Vagina (tissue), 2 donors: Measurements from ENCODE around the gene RGS10. TPM values are rescaled to one million over a fixed set of nuclear protein-coding genes. Genes with fewer than 3 reads are reported as not detected.
A peak's percentile ranks its signal among the peaks of the same experiment; 100 is the strongest.

ENCODE experiments used
- DNase-seq, 2 donors: peaks; one replicate each; pipeline ENCODE4 v3.0.0-alpha.2; 2017; ENCODE audit errors: extremely low spot score in 2 of 2
- H3K27ac ChIP-seq: fragments of 200-600 bp; sonication (generic); one replicate; pipeline ENCODE4 v1.5.1; 2019
- H3K27me3 ChIP-seq: fragments of 200-600 bp; sonication (generic); one replicate; pipeline ENCODE4 v1.5.1; 2019
- H3K36me3 ChIP-seq, 2 donors: fragments of 200-600 bp; sonication (generic); one replicate each; pipeline ENCODE4 v1.5.1; 2017 to 2019
- H3K4me1 ChIP-seq: fragments of 200-600 bp; sonication (generic); one replicate; pipeline ENCODE4 v1.5.1; 2019
- H3K4me3 ChIP-seq, 2 donors: fragments of 200-600 bp; sonication (generic); 1 replicate in 1 of 2; 2 replicates in 1 of 2; pipeline ENCODE4 v1.5.1; 2016 to 2019
- H3K9me3 ChIP-seq: fragments of 200-600 bp; sonication (generic); one replicate; pipeline ENCODE4 v1.5.1; 2019
- CTCF ChIP-seq, 3 experiments: fragments of 450-650 bp in 2 of 3; fragments of 200-600 bp in 1 of 3; sonication (generic) in 1 of 3; IDR thresholded peaks; one replicate each; pipeline ENCODE4 v1.5.1; 2017 to 2019; ENCODE audit warnings: antibody characterized with exemption in 3 of 3, mild to moderate bottlenecking in 2 of 3, moderate library complexity in 2 of 3
- POLR2A ChIP-seq, 2 donors: fragments of 450-650 bp; IDR thresholded peaks; one replicate each; pipeline ENCODE4 v1.6.1; 2017; ENCODE audit warnings: antibody characterized with exemption in 2 of 2, mild to moderate bottlenecking in 2 of 2, moderate library complexity in 2 of 2
- POLR2AphosphoS5 ChIP-seq, 2 donors: sonication (generic); formaldehyde crosslinking; IDR thresholded peaks; one replicate each; pipeline ENCODE4 v1.9.0; 2017; ENCODE audit warnings: antibody characterized with exemption in 2 of 2, mild to moderate bottlenecking in 2 of 2, low read depth in 1 of 2; ENCODE audit not compliant: insufficient read depth in 1 of 2
- intact Hi-C: fragments of 100-400 bp; cut with DNase I; formaldehyde crosslinking; loops from one replicate; pipeline ENCODE4 v1.15.1; 2023
- total RNA-seq: library from RNA; depleted of rRNA; stranded (reverse); fragments of >200 nt; gene quantifications from one replicate; pipeline ENCODE4 v1.2.3, GENCODE V29; 2016

Gene RGS10
- total RNA-seq, 1 donor from 2014 or later = 63.6 TPM

GRCh38 chr10:119549247-119549999 lies 6.9 kb upstream of the RGS10 start:
- Histone ChIP-seq H3K4me3 (no peak overlapping the region), H3K27me3 (no peaks in the 10 kb centered on the region), H3K27ac (no peak overlapping the region), H3K36me3 (no peaks in the 10 kb centered on the region), H3K9me3 (no peaks in the 10 kb centered on the region), H3K4me1 (peaks cover 3% of the 10 kb centered on the region)
- TF ChIP-seq POLR2A (IDR thresholded peaks at IDR 0.05) = no peak
- TF ChIP-seq POLR2AphosphoS5 (IDR thresholded peaks at IDR 0.05; ENCODE audit: insufficient read depth in 1 of 2, low read depth in 1 of 2) = no peak
- TF ChIP-seq CTCF (IDR thresholded peaks at IDR 0.05) = no peak
- no peak for DNase-seq
- intact Hi-C loops = no loop called here

- intact Hi-C loops = no loop called here
- Histone ChIP-seq H3K36me3 (no peaks in the 10 kb centered on the region), H3K4me3 (no peak overlapping the region), H3K9me3 (no peaks in the 10 kb centered on the region), H3K4me1 (peaks cover 22% of the 10 kb centered on the region), H3K27me3 (no peaks in the 10 kb centered on the region), H3K27ac (no peak overlapping the region)
- no peak for DNase-seq
- TF ChIP-seq POLR2AphosphoS5 (IDR thresholded peaks at IDR 0.05; ENCODE audit: insufficient read depth in 1 of 2, low read depth in 1 of 2) = no peak
- no peak for TF ChIP-seq POLR2A (IDR thresholded peaks at IDR 0.05)
These were observed 3.5 kb upstream of the RGS10 start for GRCh38 chr10:119546009-119546408.

- intact Hi-C loops = no loop called here
- Histone ChIP-seq H3K9me3 (no peaks in the 10 kb centered on the region), H3K4me1 (peaks cover 29% of the 10 kb centered on the region), H3K27me3 (no peaks in the 10 kb centered on the region), H3K27ac (no peak overlapping the region), H3K4me3 (no peak overlapping the region), H3K36me3 (no peaks in the 10 kb centered on the region)
- DNase-seq = no peak
- TF ChIP-seq CTCF (IDR thresholded peaks at IDR 0.05) = no peak
- TF ChIP-seq POLR2AphosphoS5 (IDR thresholded peaks at IDR 0.05; ENCODE audit: insufficient read depth in 1 of 2, low read depth in 1 of 2) = no peak
- TF ChIP-seq POLR2A (IDR thresholded peaks at IDR 0.05) = no peak
These were observed 2.8 kb upstream of the RGS10 start for GRCh38 chr10:119545310-119545709.

GRCh38 chr10:119543814-119544642 lies 1.5 kb upstream of the RGS10 start:
- Histone ChIP-seq H3K27me3 (no peaks in the 10 kb centered on the region), H3K36me3 (no peaks in the 10 kb centered on the region), H3K4me1 (peaks cover 42% of the 10 kb centered on the region), H3K4me3 (peak overlapping the region in 1 of 2 donors; percentile 79), H3K9me3 (no peaks in the 10 kb centered on the region), H3K27ac (peak overlapping the region; percentile 87)
- intact Hi-C loops = no loop called here
- no peak for TF ChIP-seq CTCF (IDR thresholded peaks at IDR 0.05)
- no peak for TF ChIP-seq POLR2AphosphoS5 (IDR thresholded peaks at IDR 0.05; ENCODE audit: insufficient read depth in 1 of 2, low read depth in 1 of 2)
- TF ChIP-seq POLR2A (IDR thresholded peaks at IDR 0.05) = no peak
- no peak for DNase-seq

- H3K4me1 ChIP-seq = peaks cover 49% of the 10 kb centered on the region
- TF ChIP-seq POLR2AphosphoS5 (IDR thresholded peaks at IDR 0.05; ENCODE audit: insufficient read depth in 1 of 2, low read depth in 1 of 2) = peak in 1 of 2 donors; percentile 8
- peak in 1 of 2 donors; percentile 13 for TF ChIP-seq POLR2A (IDR thresholded peaks at IDR 0.05)
- TF ChIP-seq CTCF (IDR thresholded peaks at IDR 0.05) = peak in 1 of 3 experiments; percentile 36
- no peaks in the 10 kb centered on the region for H3K9me3 ChIP-seq
- no peaks in the 10 kb centered on the region for H3K36me3 ChIP-seq
- peak overlapping the region; percentile 87 for H3K27ac ChIP-seq
- no peak for DNase-seq
- H3K4me3 ChIP-seq = peak overlapping the region; percentile 77 to 79
- H3K27me3 ChIP-seq = no peaks in the 10 kb centered on the region
- intact Hi-C loops = no loop called here
These were observed 682 bp upstream of the RGS10 start for GRCh38 chr10:119542988-119543813.
